Fibroblast of peridontal ligament (primary cell): ENCODE results near the gene LRRIQ4.
A peak's percentile ranks its signal among the peaks of the same experiment; 100 is the strongest.

ENCODE experiments used
- DNase-seq: peaks from one replicate; pipeline ENCODE4 v3.0.0-alpha.2; 2010; ENCODE audit errors: extremely low read depth

The LRRIQ4 gene

DNA sequence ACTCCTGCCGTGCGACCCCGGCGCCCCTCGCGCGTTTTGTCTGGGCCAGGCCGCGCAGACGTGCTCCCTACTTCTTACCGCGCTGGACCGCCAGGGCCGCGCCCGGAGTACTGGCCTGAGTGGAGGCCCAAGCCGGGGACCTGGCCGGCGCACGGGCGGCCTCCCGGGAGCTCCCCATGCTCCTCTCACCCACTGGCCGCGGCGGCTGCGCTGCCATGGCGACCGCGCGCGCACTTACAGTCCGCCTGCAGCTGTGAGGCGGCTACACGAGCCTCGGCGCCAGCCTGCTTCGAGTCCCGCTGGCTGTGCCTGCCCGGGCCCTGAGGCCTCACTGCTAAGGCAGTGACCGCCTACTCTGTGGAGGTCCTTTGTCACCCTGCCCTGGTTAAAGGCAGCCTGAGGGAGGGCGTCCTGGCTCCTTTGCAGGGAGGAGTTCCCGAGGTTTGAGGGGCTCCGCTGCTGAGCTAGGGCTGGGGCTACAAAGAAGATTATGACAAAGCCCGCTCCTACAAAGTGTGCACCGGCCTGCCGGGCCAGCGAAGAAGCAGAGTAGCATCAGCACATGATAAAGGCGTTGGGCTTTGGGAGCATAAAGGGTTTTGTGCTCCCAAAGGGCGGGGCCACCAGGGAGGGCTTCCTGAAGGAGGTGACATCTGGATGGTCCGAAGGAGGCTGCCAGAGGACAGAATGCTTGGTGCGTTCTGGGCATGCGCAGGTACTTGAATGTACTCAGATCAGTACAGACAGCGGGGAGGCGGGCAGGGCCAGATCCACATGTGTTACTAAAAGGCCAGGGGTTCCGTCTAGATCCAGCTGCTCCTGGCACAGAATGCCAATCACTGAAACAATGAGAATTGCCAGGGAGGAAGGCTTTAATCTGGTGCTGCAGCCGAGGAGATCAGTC lies at the start of gene LRRIQ4, which contains the start of gene LRRC34:
TSS of gene LRRIQ4 (plus strand) at position 539 of the 904 bp plus-strand sequence. CDS start 9,052 bp downstream, outside the sequence.
TSS of gene LRRC34 (minus strand) at position 573 of the 904 bp plus-strand sequence. CDS start at position 217, 356 bp downstream.
- peak; percentile 81 for DNase-seq

DNA sequence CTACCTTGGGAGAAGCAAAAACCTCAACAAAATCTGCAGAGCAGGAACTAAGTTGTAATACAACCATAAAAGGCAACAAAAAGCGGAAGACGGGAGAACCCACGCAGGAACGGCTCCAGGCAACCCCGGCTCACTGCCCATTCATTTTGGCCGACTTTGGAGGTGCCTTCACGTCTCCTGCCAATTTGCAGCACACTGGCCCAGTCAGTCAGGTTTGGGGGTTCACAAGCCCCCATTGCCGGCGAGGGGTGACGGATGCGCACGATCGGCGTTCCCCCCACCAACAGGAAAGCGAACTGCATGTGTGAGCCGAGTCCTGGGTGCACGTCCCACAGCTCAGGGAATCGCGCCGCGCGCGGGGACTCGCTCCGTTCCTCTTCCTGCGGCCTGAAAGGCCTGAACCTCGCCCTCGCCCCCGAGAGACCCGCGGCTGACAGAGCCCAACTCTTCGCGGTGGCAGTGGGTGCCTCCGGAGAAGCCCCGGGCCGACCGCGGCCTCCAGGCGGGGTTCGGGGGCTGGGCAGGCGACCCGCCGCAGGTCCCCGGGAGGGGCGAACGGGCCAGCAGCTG lies 48.3 kb upstream of the LRRIQ4 start:
- DNase-seq: peak; percentile 68

DNA sequence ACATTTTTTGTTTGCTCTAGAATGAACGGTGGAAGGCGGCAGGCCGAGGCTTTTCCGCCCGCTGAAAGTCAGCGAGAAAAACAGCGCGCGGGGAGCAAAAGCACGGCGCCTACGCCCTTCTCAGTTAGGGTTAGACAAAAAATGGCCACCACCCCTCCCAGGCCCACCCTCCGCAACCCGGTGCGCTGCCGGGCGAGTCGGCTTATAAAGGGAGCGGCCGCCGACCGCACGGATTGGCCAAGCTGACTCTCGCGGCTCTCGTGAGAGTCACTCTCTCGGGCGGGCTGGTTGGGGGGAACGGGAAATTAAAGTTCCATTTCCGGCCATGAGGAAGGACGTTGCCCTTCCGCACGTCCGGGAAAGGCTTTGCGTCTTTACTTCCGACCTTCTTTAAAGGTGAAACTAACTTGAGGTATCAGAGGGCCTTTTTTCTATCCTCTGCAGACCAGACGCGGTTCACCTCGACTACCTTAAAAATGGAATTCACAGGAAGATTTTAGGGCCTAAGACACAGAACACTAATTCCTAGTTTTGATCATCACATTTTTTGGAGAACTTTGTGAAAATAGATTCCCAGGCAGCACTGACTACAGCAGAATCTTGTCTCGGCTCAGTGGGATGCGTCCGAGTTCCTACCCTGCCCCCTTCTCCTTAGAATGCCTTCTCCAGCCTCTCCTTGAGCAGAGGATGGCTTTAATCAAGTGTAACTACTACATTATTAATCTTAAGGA lies 47.6 kb upstream of the LRRIQ4 start, which contains the start of gene TERC:
TSS of gene TERC (minus strand) at position 179 of the 731 bp plus-strand sequence.
- DNase-seq: peak; percentile 92

DNA sequence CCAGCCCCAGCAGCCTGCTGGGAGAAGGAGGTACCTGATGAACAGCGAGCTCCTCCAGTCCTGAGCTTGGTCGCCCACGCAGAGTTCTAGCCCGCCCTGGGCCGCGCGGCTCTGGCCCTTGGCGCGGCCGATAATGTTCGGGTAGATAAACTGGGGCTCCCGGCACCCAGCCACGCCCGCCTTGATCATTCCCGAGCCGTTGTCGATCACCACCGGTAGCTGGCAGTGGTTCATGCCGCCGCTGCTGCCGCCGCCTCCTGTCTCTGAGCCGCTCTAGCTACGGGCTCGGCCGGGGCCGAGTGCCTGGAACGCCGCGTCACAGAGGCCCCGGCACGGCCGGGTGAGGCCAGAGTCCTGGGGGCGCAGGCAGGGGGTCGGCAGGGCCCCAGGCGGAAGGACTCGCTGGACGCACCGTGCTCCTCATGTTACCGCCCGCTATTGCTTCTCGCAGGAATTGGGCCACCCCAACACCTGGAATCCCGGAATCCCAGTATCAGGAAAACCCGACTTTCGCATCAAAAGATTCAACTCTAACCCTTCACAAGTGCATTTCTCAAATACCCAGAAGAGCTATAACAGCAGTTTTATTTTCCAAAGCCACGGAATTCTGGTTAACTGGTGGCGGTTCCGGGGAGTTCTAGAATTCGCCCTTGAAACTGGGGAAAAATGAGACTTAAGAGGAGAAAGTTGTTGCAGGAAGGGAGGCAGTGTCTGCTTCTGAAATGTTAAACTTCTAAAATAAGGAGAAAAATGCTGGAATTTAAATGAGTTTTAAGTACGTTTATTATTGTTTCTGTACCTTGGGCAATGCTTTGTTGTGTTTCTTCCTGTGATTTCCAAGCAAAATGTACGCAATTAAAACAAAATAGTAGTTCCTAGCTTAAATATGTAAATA lies 43.1 kb upstream of the LRRIQ4 start, which contains the start of gene ACTRT3:
TSS of gene ACTRT3 (minus strand) at position 275 of the 895 bp plus-strand sequence. CDS start at position 234, 41 bp downstream.
- peak; percentile 61 for DNase-seq

DNA sequence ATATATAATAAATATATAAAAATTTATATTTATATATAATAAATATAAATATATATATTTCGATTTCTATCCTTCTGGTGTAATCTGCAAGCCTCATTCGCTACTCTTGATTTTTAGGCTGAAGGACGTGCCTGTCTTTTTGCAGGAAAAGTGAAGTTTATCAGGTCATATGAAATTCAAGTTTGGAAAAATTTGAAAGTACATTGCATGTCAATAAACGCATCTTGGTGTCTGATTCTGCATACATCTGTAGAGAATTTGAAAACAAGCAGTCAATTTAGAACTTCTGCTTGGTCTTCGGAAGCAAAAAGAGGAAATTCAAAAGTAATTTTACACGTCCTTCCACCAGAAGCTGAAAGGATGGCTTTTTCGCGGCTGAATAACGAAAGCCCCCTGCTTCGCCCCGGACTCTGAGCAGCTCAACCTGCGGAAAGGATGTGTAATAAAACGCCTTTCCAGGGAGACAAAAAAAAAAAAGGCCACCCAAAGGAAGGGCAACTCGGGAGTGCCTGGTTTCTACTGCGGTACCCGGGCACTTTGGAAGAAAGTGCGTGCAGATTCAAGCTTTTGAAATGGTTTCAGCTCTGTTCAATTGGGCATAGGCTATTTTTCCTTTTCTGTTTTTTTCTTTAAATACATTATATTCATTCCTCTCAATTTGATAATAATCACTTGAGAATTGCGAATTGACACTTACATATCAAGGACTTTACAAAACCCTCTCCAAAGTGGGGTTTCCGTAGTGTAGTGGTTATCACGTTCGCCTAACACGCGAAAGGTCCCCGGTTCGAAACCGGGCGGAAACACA lies 41.0 kb upstream of the LRRIQ4 start:
- DNase-seq: peak; percentile 92

DNA sequence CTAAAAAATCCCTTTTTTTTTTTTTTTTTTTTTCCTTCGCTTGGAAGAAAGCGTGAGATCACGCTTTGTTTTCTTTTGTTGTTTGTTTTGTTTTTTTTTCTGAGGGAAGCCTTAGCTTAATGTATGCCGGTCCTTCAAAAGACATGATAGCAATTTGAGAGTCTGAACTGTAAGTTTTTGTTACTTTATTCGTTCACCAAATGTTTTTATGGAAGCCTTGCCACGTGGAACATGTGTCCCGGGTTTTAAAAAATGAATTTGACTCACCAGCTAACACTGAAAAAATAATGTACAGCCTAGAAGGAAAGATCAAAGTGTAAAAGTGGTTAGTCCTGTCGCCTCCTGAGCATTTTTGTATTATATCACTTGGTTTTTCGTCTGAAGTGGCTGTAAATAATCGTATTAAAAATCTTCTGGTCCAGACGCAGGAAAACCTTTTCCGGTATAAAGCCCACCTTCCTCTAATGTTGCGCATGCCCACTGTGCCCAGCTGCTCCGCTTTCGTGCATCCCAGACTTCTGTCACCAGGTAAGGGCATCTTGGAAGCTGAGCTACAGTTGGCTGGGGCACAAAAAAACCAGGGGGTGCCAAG lies 40.3 kb upstream of the LRRIQ4 start:
- DNase-seq: peak; percentile 81

DNA sequence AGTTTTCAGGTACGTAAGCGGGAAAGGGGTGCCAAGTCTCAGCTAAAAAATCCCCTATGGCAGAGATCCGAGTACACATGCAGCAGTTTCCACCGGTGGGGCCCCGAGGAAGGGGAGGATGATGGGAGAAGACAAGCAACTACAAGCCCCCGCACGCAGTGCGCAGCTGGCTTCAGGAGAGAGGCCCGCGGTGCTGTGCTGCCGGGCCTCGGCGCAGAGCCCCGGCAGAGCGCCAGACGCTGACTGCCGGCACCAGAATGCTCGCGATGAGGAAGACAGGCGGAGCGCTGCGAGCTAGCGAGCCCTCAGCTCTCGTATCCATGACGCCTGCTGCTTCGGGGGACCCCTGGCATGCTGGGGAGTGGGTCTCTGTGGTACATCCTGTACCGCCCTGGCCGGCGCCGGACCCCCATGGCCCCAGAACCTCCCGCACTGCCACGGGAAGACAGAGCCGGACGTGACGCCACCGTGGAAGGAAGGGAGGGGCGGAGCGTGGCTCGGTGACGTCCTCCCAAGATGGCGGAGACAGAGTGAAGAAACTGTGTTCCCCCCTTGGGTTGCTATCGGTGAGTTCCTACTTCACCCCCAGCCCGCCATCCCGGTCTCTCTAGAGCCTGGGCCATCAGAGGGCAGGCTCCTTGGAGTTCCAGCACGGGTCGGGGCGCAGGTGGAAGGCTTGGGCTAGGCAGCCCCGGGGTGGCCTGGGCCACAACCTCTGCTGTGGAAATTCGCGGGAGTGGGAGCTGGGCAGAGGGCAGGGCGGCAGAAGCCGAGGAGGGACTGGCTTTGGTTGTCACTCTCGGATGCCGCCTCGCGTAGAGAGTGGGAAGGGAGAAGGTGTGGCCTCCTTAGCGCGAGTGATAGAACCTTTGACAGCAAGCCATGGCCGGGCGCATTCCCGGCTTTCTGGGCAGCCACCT lies 39.5 kb upstream of the LRRIQ4 start, which contains the start of gene MYNN:
TSS of gene MYNN (plus strand) at position 500 of the 920 bp plus-strand sequence. CDS start 900 bp downstream, outside the sequence.
- DNase-seq: peak; percentile 86

DNA sequence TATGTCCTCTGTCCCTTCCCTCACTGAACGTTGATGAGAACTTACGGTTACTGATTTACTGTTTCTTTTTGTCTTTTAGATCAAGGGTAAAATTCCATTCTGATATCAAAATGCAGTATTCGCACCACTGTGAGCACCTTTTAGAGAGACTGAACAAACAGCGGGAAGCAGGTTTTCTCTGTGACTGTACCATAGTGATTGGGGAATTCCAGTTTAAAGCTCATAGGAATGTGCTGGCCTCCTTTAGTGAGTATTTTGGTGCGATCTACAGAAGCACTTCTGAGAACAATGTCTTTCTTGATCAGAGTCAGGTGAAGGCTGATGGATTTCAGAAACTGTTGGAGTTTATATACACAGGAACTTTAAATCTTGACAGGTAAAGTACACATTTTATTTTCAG lies 38.5 kb upstream of the LRRIQ4 start:
- DNase-seq: no peak

DNA sequence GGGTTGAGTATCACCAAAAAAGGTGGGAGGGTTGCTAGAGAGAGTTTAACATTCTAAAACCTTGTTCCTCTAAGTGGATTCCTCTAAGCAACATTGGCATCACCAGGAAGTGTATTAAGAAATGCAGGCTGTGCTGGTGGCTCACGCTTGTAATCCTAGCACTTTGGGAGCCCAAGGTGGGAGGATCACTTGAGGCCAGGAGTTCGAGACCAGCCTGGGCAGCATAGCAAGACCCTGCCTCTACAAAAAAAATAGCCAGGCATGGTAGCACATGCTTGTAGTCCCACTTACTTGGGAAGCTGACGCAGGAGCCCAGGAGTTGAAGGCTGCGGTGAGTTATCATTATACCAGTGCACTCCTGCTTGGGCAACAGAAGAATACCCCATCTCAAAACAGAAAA lies 34.8 kb upstream of the LRRIQ4 start:
- no peak for DNase-seq

DNA sequence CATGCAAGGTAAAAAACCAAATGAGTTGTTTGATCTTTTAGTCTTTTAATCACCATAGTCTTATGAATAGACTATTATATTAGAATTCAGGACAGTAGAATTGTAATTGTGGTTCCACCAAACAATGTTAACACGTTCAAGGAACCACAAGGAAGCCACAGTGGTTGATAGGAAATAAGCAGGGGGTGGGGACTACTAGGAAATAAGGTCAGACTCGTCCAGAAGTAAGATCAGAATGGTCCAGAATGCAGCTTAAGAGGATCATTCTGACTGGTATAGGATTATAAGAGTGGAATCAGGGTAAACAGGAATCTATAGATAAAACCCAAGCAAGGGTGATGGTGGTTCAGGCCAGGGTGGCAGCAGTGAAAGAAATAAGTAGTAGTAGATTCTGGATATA lies 31.9 kb upstream of the LRRIQ4 start:
- no peak for DNase-seq

DNA sequence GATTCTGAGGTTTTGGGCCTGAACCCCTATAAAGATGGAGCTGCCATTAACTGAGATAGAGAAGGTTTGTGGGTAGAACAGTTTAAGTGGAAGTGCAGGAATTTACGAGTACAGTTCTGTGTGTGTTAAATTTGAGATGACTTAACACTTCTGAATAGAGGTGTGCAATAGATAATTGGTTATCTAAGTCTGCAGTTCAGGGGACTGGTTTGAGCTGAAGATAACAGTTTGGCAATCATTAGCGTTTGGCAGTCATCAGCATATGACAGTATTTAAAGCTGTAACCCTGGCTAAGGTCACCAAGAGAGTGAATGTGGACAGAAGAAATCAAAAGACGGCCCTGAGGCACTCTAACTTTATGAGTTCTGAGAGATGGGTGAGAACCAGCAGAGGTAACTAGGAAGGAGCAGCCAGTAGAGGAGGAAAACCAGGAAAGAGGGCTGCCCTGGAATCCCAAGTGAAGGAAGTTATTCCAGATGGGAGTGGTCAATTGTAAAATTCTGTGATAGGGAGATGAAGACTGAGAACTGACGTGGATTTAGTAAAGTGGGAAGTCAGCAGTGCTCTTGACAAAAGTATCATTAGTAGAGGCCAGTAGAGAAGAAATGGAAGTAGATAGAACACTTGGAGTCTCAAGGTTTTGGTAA lies 31.3 kb upstream of the LRRIQ4 start:
- DNase-seq: no peak

DNA sequence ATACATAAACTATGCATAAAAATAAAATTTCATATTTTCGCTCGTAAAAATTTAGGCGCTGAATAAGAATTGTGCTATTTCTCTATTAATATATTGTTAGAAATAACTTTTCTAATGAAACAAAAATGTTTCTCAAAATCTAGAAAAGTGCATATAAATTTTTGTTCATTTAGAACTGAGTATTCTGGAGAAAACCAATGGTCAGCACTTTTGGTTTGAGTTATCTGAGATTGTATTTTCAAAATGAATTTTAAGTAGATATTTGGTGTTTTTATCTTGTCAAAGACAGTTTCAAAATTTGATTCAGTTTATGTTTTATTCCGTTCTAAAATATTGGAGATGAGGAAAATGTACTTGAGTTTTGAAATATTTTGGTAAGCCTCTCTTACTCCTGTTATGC lies 25.6 kb upstream of the LRRIQ4 start:
- DNase-seq: no peak

DNA sequence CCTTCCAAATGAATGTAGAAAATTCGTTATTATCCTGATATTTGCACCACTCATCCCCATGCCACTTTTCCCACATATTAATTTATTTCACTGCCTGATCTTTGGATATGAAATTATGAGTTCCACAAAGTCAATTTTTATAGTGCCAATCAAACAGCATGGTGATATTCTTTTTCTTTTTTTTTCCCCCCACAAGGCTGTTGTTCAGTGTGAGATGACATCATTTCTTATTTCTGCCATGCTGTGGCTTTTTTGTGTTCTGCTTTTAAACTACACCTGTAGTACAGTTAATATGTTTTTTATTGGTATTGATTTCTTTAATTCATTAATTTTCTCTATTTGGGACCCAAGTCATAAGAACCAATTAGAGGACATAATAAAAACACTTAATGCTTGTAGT lies 24.9 kb upstream of the LRRIQ4 start:
- no peak for DNase-seq

DNA sequence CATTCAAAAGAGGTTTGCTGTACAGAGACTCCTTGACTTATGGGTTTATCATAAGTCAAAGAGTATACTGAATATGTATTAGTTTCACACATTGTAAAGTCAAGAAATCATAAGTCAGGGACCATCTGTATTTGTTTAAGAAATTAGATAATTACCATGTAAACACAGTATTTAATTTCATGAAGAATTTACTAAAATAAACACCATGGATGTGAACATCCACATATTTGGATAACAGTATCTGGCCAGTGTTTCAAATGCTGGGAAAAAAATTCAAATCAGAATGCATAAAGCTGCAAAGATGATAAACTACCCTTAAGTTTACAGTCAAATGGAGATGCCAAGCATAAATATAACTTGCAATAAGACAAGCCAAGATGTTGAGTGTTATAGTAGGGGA lies 22.5 kb upstream of the LRRIQ4 start:
- DNase-seq: peak; percentile 36

DNA sequence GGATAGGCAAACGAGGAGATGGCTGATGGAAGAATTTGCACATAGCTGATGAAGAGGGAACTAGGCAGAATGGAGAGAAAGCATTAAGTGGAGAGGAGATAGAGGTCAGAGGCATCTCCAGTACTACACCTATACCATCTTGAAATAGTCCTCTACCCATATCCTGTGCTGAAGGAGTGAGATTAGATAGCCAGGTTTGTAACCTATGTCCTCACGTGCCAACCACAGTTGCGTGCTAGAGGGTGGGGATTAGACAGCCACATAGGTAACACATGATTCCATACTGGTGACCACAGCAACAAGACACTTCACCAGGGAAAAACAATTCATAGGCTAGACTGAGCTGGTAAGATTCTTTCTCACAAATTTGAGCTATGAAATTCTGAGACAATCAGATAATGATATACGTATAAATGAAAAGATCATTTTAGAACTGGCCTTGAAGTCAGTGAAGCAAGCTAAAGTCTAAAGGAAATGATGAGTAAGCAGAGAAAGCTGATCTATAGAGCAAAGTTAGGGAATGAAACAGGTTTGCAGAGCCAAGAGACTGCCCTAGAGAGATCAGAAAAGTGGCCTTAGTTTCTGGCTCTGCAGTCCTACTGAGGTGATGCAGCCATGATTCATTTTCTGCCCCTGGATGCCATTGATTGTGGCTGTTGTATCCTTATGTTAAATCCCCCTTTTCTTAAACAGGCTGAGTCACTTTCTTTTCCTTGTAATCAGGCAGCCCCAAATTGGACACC lies 21.8 kb upstream of the LRRIQ4 start:
- peak; percentile 16 for DNase-seq

DNA sequence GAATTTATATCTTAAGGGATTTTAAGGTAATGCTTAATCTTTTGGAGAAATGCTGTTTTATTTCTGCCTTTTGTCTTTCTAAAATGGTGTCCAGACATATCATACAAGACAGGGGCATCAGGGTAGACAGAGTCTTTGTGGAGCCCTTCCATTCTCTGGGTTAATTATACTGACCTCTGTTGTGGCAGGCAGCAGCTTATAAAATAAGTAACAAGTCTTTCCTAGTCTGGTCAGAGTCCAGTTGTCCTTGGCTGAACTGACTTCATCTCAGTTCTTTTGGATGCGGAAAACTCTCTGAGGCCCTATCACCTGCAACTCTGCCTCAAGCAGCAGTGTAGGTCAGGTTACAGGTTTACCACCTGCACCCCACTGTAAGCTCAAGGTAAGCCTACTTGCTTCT lies 20.3 kb upstream of the LRRIQ4 start:
- no peak for DNase-seq

DNA sequence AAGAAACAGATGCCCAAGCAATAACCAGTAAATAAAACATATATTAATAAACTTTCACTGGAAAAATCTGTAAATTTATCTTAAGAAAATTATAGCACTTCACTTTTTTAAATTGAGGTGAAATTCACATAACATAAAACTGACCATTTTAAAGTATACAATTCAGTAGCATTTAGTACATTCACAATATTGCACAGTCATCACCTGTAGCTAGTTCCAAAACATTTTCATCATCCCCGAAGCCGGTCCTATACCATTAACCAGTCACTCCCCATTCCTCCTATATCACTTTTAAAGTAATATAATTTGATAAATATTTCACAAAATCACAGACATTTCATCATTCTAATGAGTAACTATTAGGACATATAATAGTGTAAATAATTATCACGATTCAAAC lies 8.0 kb upstream of the LRRIQ4 start:
- DNase-seq: no peak
